Natural killer cell (primary cell): ENCODE data around the gene C2CD2. TPM values are rescaled to one million over a fixed set of nuclear protein-coding genes. Genes with fewer than 3 reads are reported as not detected.

Source experiments
- ATAC-seq, 3 donors: fragments of 150-1000 bp in 2 of 3; fragments of 200-7000 bp in 1 of 3; cut with Tn5 transposase; 1 replicate in 1 of 3; 2 replicates in 2 of 3; pipeline ENCODE4 v1.10.0; 2021; ENCODE audit warnings: mild to moderate bottlenecking in 2 of 3, moderate library complexity in 2 of 3
- DNase-seq, 2 donors: peaks; one replicate each; pipeline versions ENCODE4 v3.0.0 to v3.0.0-alpha.2; 2013 to 2021; ENCODE audit warnings: mixed read lengths in 1 of 2
- H3K27ac ChIP-seq: one replicate; pipeline ENCODE4 v1.5.1; 2013; ENCODE audit warnings: mild to moderate bottlenecking, low read length
- H3K27me3 ChIP-seq: one replicate; pipeline ENCODE4 v1.6.1; 2013; ENCODE audit warnings: low read length; ENCODE audit not compliant: control insufficient read depth, insufficient read depth
- H3K36me3 ChIP-seq: one replicate; pipeline ENCODE4 v1.6.1; 2013; ENCODE audit warnings: low read length; ENCODE audit not compliant: control insufficient read depth, insufficient read depth
- H3K4me1 ChIP-seq: one replicate; pipeline ENCODE4 v1.6.1; 2013; ENCODE audit warnings: low read length; ENCODE audit not compliant: control insufficient read depth, insufficient read depth
- H3K4me3 ChIP-seq: one replicate; pipeline ENCODE4 v1.5.1; 2013; ENCODE audit warnings: low read length
- H3K9me3 ChIP-seq: one replicate; pipeline ENCODE4 v1.6.1; 2013; ENCODE audit warnings: low read length; ENCODE audit not compliant: control insufficient read depth, insufficient read depth
- H3K27ac Mint-ChIP-seq, 2 donors: one replicate each; pipeline ENCODE4 v1.8.0; 2022; ENCODE audit warnings: mild to moderate bottlenecking in 2 of 2, mixed read lengths in 2 of 2, moderate library complexity in 1 of 2
- H3K27me3 Mint-ChIP-seq, 2 donors: one replicate each; pipeline ENCODE4 v1.8.0; 2022; ENCODE audit warnings: low read depth in 2 of 2, mixed read lengths in 2 of 2
- H3K36me3 Mint-ChIP-seq: one replicate; pipeline ENCODE4 v1.8.0; 2022; ENCODE audit warnings: mixed read lengths
- H3K4me1 Mint-ChIP-seq, 2 donors: one replicate each; pipeline ENCODE4 v1.8.0; 2022; ENCODE audit warnings: mixed read lengths in 2 of 2
- H3K4me3 Mint-ChIP-seq: one replicate; pipeline ENCODE4 v1.8.0; 2022; ENCODE audit warnings: mild to moderate bottlenecking, moderate library complexity, mixed read lengths
- H3K9me3 Mint-ChIP-seq, 2 donors: one replicate each; pipeline ENCODE4 v1.8.0; 2022; ENCODE audit warnings: mixed read lengths in 2 of 2
- WGBS: methylation state at CpG from one replicate; pipeline ENCODE4 v1.1.7; 2013; ENCODE audit warnings: missing lambda C conversion rate; ENCODE audit not compliant: insufficient coverage; 5-methylcytosine and 5-hydroxymethylcytosine counted together
- intact Hi-C: fragments of 100-400 bp; cut with micrococcal nuclease; formaldehyde crosslinking; loops from one replicate; pipeline ENCODE4 v1.14.2; 2022
- total RNA-seq, 4 donors: library from RNA; stranded (reverse); fragments of 120-200 nt in 1 of 4; gene quantifications; one replicate each; pipeline versions ENCODE4 v1.2.3 to v1.2.4, GENCODE V29; 2013 to 2022
- TF ChIP-seq, protein P1 (sequence below): fragments of 200-600 bp; IDR thresholded peaks from one replicate; pipeline ENCODE4 v1.8.0; 2022; ENCODE audit warnings: antibody characterized with exemption

The C2CD2 gene
- total RNA-seq, 3 donors from 2014 or later (not counting 1 experiment from before 2014, with no cell fraction given), result 2.1 to 10.1 (median 8.9) TPM

DNA sequence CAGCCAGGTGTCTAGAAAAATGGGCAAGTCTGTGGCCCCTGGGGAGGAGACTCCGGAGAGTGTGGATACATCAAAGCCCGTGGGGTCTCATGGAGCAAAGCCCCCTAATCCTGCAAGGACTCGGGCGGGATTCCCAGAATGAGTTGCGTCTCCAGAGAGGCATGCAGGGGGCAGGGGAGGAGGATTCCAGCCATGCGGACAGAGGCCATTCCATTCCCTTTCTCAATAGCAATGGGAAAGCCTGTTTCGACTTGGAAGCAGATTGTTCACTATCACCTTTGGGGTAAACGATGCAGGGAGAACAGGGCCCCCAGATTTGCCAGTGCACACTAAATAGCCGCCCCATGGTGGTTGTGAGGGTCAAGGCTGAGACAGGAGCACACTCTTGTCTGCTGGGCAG is 59.3 kb downstream of the C2CD2 start:
- ATAC-seq (no peak), DNase-seq (no peak)
- intact Hi-C loops, result no loop called here
- TF ChIP-seq, protein P1, sequence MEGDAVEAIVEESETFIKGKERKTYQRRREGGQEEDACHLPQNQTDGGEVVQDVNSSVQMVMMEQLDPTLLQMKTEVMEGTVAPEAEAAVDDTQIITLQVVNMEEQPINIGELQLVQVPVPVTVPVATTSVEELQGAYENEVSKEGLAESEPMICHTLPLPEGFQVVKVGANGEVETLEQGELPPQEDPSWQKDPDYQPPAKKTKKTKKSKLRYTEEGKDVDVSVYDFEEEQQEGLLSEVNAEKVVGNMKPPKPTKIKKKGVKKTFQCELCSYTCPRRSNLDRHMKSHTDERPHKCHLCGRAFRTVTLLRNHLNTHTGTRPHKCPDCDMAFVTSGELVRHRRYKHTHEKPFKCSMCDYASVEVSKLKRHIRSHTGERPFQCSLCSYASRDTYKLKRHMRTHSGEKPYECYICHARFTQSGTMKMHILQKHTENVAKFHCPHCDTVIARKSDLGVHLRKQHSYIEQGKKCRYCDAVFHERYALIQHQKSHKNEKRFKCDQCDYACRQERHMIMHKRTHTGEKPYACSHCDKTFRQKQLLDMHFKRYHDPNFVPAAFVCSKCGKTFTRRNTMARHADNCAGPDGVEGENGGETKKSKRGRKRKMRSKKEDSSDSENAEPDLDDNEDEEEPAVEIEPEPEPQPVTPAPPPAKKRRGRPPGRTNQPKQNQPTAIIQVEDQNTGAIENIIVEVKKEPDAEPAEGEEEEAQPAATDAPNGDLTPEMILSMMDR, result no peak
- Mint-ChIP-seq H3K27me3 (no peaks in the 10 kb centered on the region), H3K9me3 (no peaks in the 10 kb centered on the region), H3K27ac (no peak overlapping the region), H3K36me3 (no peaks in the 10 kb centered on the region), H3K4me3 (no peak overlapping the region), H3K4me1 (peaks cover 11 to 17% of the 10 kb centered on the region in 2 donors)
- no peaks in the 10 kb centered on the region for H3K9me3 ChIP-seq
- H3K4me1 ChIP-seq, result peaks cover 14% of the 10 kb centered on the region
- H3K36me3 ChIP-seq, result no peaks in the 10 kb centered on the region
- 96% methylated on average over 9 of the region's 9 CpGs for WGBS
- no peak overlapping the region for H3K27ac ChIP-seq
- no peak overlapping the region for H3K4me3 ChIP-seq
- H3K27me3 ChIP-seq, result no peaks in the 10 kb centered on the region

DNA sequence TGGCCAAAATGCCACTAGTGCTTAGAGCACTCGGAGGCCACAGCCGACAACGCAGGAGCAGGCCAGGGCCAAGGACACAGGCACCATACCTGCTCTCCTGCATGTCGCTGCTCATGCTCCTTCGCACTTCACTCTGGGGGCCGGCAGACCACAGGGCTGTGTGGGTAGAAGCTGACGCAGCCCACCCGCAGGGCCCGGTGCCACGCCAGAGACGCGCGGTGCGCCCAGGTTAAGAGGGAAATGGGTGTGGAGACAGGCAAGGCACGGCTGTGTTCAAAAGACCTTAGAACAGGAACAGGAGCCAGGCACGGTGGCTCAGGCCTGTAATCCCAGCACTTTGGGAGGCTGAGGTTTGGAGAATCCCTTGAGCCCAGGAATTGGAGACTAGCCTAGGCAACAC is 61.1 kb downstream of the C2CD2 start:
- H3K27ac ChIP-seq, result no peak overlapping the region
- no peaks in the 10 kb centered on the region for H3K36me3 Mint-ChIP-seq
- DNase-seq (no peak), ATAC-seq (no peak)
- no peaks in the 10 kb centered on the region for H3K27me3 Mint-ChIP-seq
- H3K27me3 ChIP-seq, result no peaks in the 10 kb centered on the region
- intact Hi-C loops, result no loop called here
- H3K36me3 ChIP-seq, result no peaks in the 10 kb centered on the region
- TF ChIP-seq, protein P1, result no peak
- H3K4me3 Mint-ChIP-seq, result no peak overlapping the region
- 87% methylated on average over 16 of the region's 16 CpGs for WGBS
- no peak overlapping the region for H3K4me3 ChIP-seq
- H3K4me1 Mint-ChIP-seq, result peaks cover 6 to 7% of the 10 kb centered on the region in 2 donors
- H3K27ac Mint-ChIP-seq, result no peak overlapping the region
- no peaks in the 10 kb centered on the region for H3K9me3 Mint-ChIP-seq
- H3K9me3 ChIP-seq, result no peaks in the 10 kb centered on the region
- peaks cover 6% of the 10 kb centered on the region for H3K4me1 ChIP-seq

DNA sequence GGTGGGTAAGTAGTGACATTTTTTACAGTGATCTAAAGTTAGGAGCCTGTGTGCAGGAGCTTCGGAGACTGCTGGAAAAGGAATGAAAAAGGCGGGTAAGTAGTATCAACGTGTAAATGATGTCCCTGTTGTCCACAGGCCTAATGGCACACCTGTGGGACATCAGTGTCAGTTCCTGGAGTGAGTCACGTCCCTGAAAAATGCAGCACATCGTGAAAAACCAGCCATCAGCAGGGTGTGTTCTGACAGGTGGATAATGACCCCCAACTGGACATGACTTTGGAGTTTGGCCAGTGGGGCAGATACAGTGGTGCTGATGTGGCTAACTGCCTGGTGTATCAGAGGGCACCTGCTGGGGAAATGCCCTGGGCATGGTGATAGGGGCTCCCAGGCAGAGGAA is 62.7 kb downstream of the C2CD2 start:
- TF ChIP-seq, protein P1, result no peak
- no peaks in the 10 kb centered on the region for H3K36me3 Mint-ChIP-seq
- no peaks in the 10 kb centered on the region for H3K27me3 Mint-ChIP-seq
- WGBS, result 91% methylated on average over 5 of the region's 5 CpGs
- no peak overlapping the region for H3K4me3 Mint-ChIP-seq
- DNase-seq (no peak), ATAC-seq (no peak)
- peaks cover 5 to 6% of the 10 kb centered on the region in 2 donors for H3K4me1 Mint-ChIP-seq
- H3K9me3 Mint-ChIP-seq, result no peaks in the 10 kb centered on the region
- H3K27ac ChIP-seq, result no peak overlapping the region
- no peaks in the 10 kb centered on the region for H3K9me3 ChIP-seq
- intact Hi-C loops, result no loop called here
- H3K36me3 ChIP-seq, result no peaks in the 10 kb centered on the region
- H3K4me3 ChIP-seq, result no peak overlapping the region
- no peak overlapping the region for H3K27ac Mint-ChIP-seq
- no peaks in the 10 kb centered on the region for H3K27me3 ChIP-seq
- peaks cover 5% of the 10 kb centered on the region for H3K4me1 ChIP-seq

DNA sequence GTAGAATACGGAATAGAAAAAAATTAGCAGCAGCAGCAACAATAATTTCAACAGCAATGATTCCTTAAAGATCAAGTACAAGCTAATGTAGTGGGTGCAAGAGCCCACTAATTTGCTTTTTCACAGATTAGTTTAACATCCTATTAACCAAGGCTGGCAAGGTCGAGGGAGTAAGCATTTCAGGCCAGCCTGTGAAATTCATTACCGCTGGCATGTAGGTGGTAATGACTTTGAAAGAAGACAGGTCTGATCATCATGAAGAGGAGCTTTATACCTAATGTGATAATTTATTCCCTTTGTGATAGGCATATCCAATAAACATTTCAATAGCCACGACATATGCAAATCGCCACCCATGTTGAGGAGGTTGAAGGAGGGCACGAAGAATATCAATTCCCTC is 63.5 kb downstream of the C2CD2 start:
- Histone ChIP-seq H3K27ac (no peak overlapping the region), H3K4me3 (no peak overlapping the region), H3K27me3 (no peaks in the 10 kb centered on the region), H3K9me3 (no peaks in the 10 kb centered on the region), H3K36me3 (no peaks in the 10 kb centered on the region), H3K4me1 (no peaks in the 10 kb centered on the region)
- TF ChIP-seq, protein P1, result no peak
- no peaks in the 10 kb centered on the region for H3K9me3 Mint-ChIP-seq
- ATAC-seq (no peak), DNase-seq (no peak)
- no peaks in the 10 kb centered on the region for H3K27me3 Mint-ChIP-seq
- H3K36me3 Mint-ChIP-seq, result no peaks in the 10 kb centered on the region
- H3K27ac Mint-ChIP-seq, result no peak overlapping the region
- 94% methylated on average over 2 of the region's 6 CpGs for WGBS
- intact Hi-C loops, result no loop called here
- H3K4me3 Mint-ChIP-seq, result no peak overlapping the region
- no peaks in the 10 kb centered on the region for H3K4me1 Mint-ChIP-seq
